Kidney (tissue), 14 donors: ENCODE data around the gene EGFR. TPM values are rescaled to one million over a fixed set of nuclear protein-coding genes. Genes with fewer than 3 reads are reported as not detected.
A peak's percentile ranks its signal among the peaks of the same experiment; 100 is the strongest.

ENCODE experiments used
- DNase-seq, 5 donors: peaks; one replicate each; pipeline ENCODE4 v3.0.0-alpha.2; 2013 to 2020
- FAIRE-seq: peaks from 2 replicates; lab custom pipeline; 2012; peaks lifted over from hg19 to GRCh38; lab: Jason Lieb, UNC
- H3K27ac ChIP-seq, 2 donors: one replicate each; pipeline ENCODE4 v1.7.0; 2013; ENCODE audit warnings: low read depth in 2 of 2, low read length in 2 of 2, inconsistent platforms in 1 of 2
- H3K27me3 ChIP-seq: one replicate; pipeline ENCODE4 v1.7.1; 2013; ENCODE audit warnings: low read length, inconsistent platforms; ENCODE audit not compliant: control insufficient read depth, insufficient read depth
- H3K36me3 ChIP-seq, 3 donors: one replicate each; pipeline versions ENCODE4 v1.7.0 to v1.7.1; 2013; ENCODE audit warnings: low read length in 3 of 3, control low read depth in 1 of 3, inconsistent platforms in 1 of 3; ENCODE audit not compliant: insufficient read depth in 3 of 3, control insufficient read depth in 2 of 3
- H3K4me1 ChIP-seq, 3 donors: one replicate each; pipeline versions ENCODE4 v1.7.0 to v1.7.1; 2013; ENCODE audit warnings: low read length in 3 of 3, inconsistent platforms in 1 of 3, low read depth in 1 of 3; ENCODE audit not compliant: control insufficient read depth in 2 of 3, insufficient read depth in 2 of 3
- H3K4me3 ChIP-seq, 3 donors: one replicate each; pipeline versions ENCODE4 v1.7.0 to v1.8.1; 2013; ENCODE audit warnings: low read length in 3 of 3, control low read depth in 1 of 3, inconsistent platforms in 1 of 3
- H3K9ac ChIP-seq, 3 donors: one replicate each; pipeline versions ENCODE4 v1.7.0 to v1.7.1; 2013; ENCODE audit warnings: low read length in 3 of 3, control low read depth in 1 of 3, inconsistent platforms in 1 of 3
- H3K9me3 ChIP-seq, 3 donors: one replicate each; pipeline versions ENCODE4 v1.7.0 to v1.7.1; 2013; ENCODE audit warnings: low read length in 3 of 3, control low read depth in 1 of 3, inconsistent platforms in 1 of 3; ENCODE audit not compliant: control insufficient read depth in 2 of 3, insufficient read depth in 1 of 3
- intact Hi-C: fragments of 100-400 bp; cut with DNase I; formaldehyde crosslinking; loops from one replicate; pipeline ENCODE4 v1.11.1; 2022
- polyA plus RNA-seq: library from polyadenylated mRNA; stranded (reverse); fragments of 350-450 nt; fragmentation: Illumina TruSeq; extraction: RNeasy Lipid Tissue Mini Kit (QIAGEN cat#74804); gene quantifications from one replicate; pipeline ENCODE4 v1.2.3, GENCODE V29; 2014; ENCODE audit warnings: low read depth, low replicate concordance; ENCODE audit not compliant: insufficient read depth
- total RNA-seq: library from RNA; stranded (reverse); fragmentation: NEBNext Ultra II Directional; extraction: Animal tissue kit (Norgen Biotek cat#: 25700); gene quantifications from one replicate; pipeline ENCODE4 v1.2.1, GENCODE V29; 2021
- TF ChIP-seq, protein P1 (sequence below): IDR thresholded peaks from 3 replicates; pipeline ENCODE4 v1.5.1; 2012; ENCODE audit warnings: mild to moderate bottlenecking, moderate library complexity, borderline replicate concordance; ENCODE audit not compliant: insufficient read depth; ENCODE audit errors: extremely low read depth
- donor health status: control.
- donor health status: control.
- donor health status: control.
- donor health status: control.
- donor health status: control.
- donor health status: DM: yes; HTN: yes; CAD: no.
- donor health status: Normal renal cell carcinoma (clear cell type).

EGFR gene
- total and polyA plus RNA-seq, 2 donors from 2014 or later, result 5.9 to 61.3 TPM

DNA sequence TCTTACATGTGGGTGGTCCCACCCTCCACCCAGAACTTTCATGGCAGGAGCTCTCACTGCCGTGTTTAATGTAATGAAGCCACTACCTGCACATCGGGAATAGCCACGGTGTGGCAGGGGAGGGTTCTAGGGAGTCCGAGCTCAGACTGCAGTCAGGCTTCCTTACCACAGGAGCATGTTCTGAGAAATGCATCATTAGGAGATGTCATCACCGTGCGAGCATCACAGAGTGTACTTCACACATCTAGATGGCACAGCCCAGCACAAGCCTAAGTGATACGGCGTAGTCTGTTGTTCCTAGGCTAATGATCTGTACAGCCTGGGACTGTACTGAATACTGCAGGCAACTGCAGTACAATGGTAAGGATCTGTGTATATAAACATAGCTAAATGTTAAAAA lies 193.4 kb downstream of the EGFR start:
- Histone ChIP-seq H3K27ac (no peak overlapping the region), H3K9ac (no peak overlapping the region)

DNA sequence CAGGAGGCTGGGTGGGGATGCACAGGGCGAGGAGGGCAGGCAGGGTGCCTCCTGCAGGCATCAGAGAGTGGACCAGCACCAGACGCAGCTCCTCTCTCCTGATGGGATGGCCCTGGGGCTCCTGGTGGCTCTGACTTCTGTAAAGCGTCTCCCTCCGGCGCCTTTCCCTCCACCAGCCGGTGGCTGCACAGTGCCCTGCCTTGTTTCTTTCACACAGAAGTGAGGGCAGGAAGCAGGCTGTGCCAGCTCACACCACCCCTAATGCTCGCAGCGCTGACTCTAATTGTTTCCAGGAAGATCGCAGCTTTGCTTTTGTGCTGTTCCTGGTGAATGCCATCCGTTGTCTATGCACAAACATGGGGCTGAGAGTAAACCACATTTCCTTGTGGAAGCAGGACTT lies 194.0 kb downstream of the EGFR start:
- DNase-seq (peak in 1 of 5 donors; percentile 27), FAIRE-seq (no peak)
- Histone ChIP-seq H3K4me1 (no peaks in the 10 kb centered on the region), H3K27ac (no peak overlapping the region), H3K4me3 (no peak overlapping the region), H3K9me3 (no peaks in the 10 kb centered on the region), H3K27me3 (no peaks in the 10 kb centered on the region), H3K36me3 (peaks cover 0 to 6% (median 0%) of the 10 kb centered on the region in 3 donors), H3K9ac (no peak overlapping the region)
- intact Hi-C loops, result no loop called here
- TF ChIP-seq, protein P1, sequence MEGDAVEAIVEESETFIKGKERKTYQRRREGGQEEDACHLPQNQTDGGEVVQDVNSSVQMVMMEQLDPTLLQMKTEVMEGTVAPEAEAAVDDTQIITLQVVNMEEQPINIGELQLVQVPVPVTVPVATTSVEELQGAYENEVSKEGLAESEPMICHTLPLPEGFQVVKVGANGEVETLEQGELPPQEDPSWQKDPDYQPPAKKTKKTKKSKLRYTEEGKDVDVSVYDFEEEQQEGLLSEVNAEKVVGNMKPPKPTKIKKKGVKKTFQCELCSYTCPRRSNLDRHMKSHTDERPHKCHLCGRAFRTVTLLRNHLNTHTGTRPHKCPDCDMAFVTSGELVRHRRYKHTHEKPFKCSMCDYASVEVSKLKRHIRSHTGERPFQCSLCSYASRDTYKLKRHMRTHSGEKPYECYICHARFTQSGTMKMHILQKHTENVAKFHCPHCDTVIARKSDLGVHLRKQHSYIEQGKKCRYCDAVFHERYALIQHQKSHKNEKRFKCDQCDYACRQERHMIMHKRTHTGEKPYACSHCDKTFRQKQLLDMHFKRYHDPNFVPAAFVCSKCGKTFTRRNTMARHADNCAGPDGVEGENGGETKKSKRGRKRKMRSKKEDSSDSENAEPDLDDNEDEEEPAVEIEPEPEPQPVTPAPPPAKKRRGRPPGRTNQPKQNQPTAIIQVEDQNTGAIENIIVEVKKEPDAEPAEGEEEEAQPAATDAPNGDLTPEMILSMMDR, result no peak

More for the DNA sequence above, 193.4 kb downstream of the EGFR start:
- FAIRE-seq, result no peak
- intact Hi-C loops, result no loop called here
- H3K4me3 ChIP-seq, result no peak overlapping the region
- no peak for DNase-seq
- no peaks in the 10 kb centered on the region for H3K4me1 ChIP-seq
- H3K36me3 ChIP-seq, result peaks cover 0 to 6% (median 3%) of the 10 kb centered on the region in 3 donors
- no peaks in the 10 kb centered on the region for H3K27me3 ChIP-seq
- TF ChIP-seq, protein P1, result no peak
- no peaks in the 10 kb centered on the region for H3K9me3 ChIP-seq

DNA sequence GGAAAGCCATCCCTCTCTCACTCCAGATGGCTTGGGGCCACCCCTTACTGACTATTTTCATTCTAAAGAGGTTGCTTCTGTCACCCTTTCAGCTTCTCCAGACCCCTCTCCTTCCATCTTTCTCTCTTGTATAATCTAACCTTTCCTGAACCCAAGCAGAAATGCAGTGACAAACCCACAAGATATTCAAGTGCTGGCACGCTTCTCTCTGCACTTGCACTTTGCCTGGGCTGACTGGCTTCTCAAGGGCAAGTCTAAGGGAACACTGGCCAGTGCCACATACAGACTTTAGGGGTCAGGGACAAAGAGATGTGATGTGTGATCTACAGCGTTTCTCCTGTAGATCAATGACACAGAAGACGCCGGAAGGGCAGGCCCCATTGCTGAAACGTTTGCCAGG lies 195.9 kb downstream of the EGFR start:
- TF ChIP-seq, protein P1, result no peak
- Histone ChIP-seq H3K27me3 (no peaks in the 10 kb centered on the region), H3K9ac (no peak overlapping the region), H3K27ac (no peak overlapping the region), H3K4me3 (no peak overlapping the region), H3K9me3 (no peaks in the 10 kb centered on the region), H3K4me1 (no peaks in the 10 kb centered on the region), H3K36me3 (no peaks in the 10 kb centered on the region)
- intact Hi-C loops, result no loop called here
- FAIRE-seq, result no peak
- no peak for DNase-seq

DNA sequence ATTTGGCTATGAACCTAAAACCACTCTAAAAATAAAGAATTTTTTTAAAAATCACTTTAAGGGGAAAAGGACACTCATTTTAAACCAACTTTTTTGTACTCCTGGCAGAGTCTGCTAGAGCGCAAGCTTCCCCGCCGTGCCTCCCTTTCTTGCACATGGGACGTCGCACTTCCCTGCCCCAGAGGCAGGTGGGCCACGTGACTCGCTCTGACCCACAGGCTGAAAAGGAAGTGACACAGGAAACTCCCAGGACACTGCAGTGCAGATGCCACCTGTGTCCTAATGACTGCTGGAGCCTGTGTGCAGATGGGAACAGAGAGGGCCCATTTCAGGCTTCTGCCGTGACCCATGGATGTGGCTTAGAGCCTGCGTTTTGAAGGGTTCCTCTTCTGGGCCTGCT lies 204.2 kb downstream of the EGFR start:
- no peaks in the 10 kb centered on the region for H3K9me3 ChIP-seq
- H3K27ac ChIP-seq, result no peak overlapping the region
- no peaks in the 10 kb centered on the region for H3K36me3 ChIP-seq
- no peak overlapping the region for H3K9ac ChIP-seq
- intact Hi-C loops, result no loop called here
- peak in 2 of 5 donors; percentile 25 to 31 for DNase-seq
- H3K27me3 ChIP-seq, result no peaks in the 10 kb centered on the region
- no peaks in the 10 kb centered on the region for H3K4me1 ChIP-seq
- TF ChIP-seq, protein P1, result no peak
- FAIRE-seq, result no peak
- no peak overlapping the region for H3K4me3 ChIP-seq
